Measurements from ENCODE around the gene SEMA4A.

- TF ChIP-seq CTCF (IDR thresholded peaks at IDR 0.05; ENCODE audit: poor library complexity, severe bottlenecking) (no peak), EP300 (conservative IDR thresholded peaks at IDR 0.05; ENCODE audit: poor library complexity, severe bottlenecking) (no peak), RAD21 (conservative IDR thresholded peaks at IDR 0.05) (no peak), REST (IDR thresholded peaks at IDR 0.05; ENCODE audit: borderline replicate concordance) (no peak)
Observed at GRCh38 chr1:156155756-156156510, 2.5 kb downstream of the SEMA4A start.

Data from neural cell (in vitro differentiated cells).